GM18870 (cell line): ENCODE results near the gene ZNF81.
"Not testable (repeated sequence)": the region's sequence is repeated elsewhere in the genome, so short reads cannot be mapped to it uniquely, and the experiment has no call there.

Experiments used
- ATAC-seq: cut with Tn5 transposase; IDR thresholded peaks from one replicate; pipeline ENCODE4 v1.9.1; 2021; ENCODE audit warnings: moderate library complexity; ENCODE audit not compliant: unreplicated experiment

The ZNF81 gene

GRCh38 chrX:47927212-47927611, 90.5 kb downstream of the ZNF81 start:
- no peak for ATAC-seq

- ATAC-seq: not testable (repeated sequence)
Measured at GRCh38 chrX:47931970-47932369, 95.3 kb downstream of the ZNF81 start.

- ATAC-seq: no peak
Measured at GRCh38 chrX:47933946-47934345, 97.2 kb downstream of the ZNF81 start.

GRCh38 chrX:47936224-47936939, 99.7 kb downstream of the ZNF81 start:
- no peak for ATAC-seq

GRCh38 chrX:47936940-47937317, 100.2 kb downstream of the ZNF81 start:
- ATAC-seq: no peak

GRCh38 chrX:47940448-47940847, 103.7 kb downstream of the ZNF81 start:
- ATAC-seq: no peak

- no peak for ATAC-seq
Measured at GRCh38 chrX:47941423-47941822, 104.7 kb downstream of the ZNF81 start.

- ATAC-seq: not testable (repeated sequence)
Measured at GRCh38 chrX:47955295-47955694, 118.6 kb downstream of the ZNF81 start.

GRCh38 chrX:47956016-47956415, 119.3 kb downstream of the ZNF81 start:
- ATAC-seq: no peak

GRCh38 chrX:47958206-47958605, 121.5 kb downstream of the ZNF81 start:
- not testable (repeated sequence) for ATAC-seq

GRCh38 chrX:47958761-47959342, 122.2 kb downstream of the ZNF81 start:
- ATAC-seq: no peak

- ATAC-seq: no peak
Measured at GRCh38 chrX:47960406-47960805, 123.7 kb downstream of the ZNF81 start.

GRCh38 chrX:47961830-47962229, 125.1 kb downstream of the ZNF81 start:
- ATAC-seq: not testable (repeated sequence)

- ATAC-seq: not testable (repeated sequence)
Measured at GRCh38 chrX:47965526-47965925, 128.8 kb downstream of the ZNF81 start.
